SJSA1 (cell line): Measurements from ENCODE around the gene KRT83. TPM values are rescaled to one million over a fixed set of nuclear protein-coding genes. Genes with fewer than 3 reads are reported as not detected.
"Not testable (repeated sequence)": the region's sequence is repeated elsewhere in the genome, so short reads cannot be mapped to it uniquely, and the experiment has no call there.

Experiments
- DNase-seq, 2 experiments: peaks; one replicate each; pipeline ENCODE4 v3.0.0-alpha.2; 2015 to 2020; ENCODE audit warnings: low spot score in 2 of 2, low read depth in 1 of 2
- H3K27ac ChIP-seq: fragments of 250-450 bp; sonication (Bioruptor Pico); 2 replicates; pipeline ENCODE4 v1.5.1; 2020; ENCODE audit warnings: mild to moderate bottlenecking, moderate library complexity
- H3K27me3 ChIP-seq: fragments of 250-450 bp; sonication (Bioruptor Pico); replicated peaks from 2 replicates; pipeline ENCODE4 v1.5.1; 2020; ENCODE audit warnings: mild to moderate bottlenecking, moderate library complexity
- H3K36me3 ChIP-seq: fragments of 250-450 bp; sonication (Bioruptor Pico); 2 replicates; pipeline ENCODE4 v1.5.1; 2020; ENCODE audit warnings: mild to moderate bottlenecking
- H3K4me1 ChIP-seq: fragments of 250-450 bp; sonication (Bioruptor Pico); replicated peaks from 2 replicates; pipeline ENCODE4 v1.6.1; 2021; ENCODE audit warnings: mild to moderate bottlenecking
- H3K4me3 ChIP-seq: fragments of 250-450 bp; sonication (Bioruptor Pico); 2 replicates; pipeline ENCODE4 v1.5.1; 2020; ENCODE audit warnings: mild to moderate bottlenecking
- H3K9me3 ChIP-seq: fragments of 250-450 bp; sonication (Bioruptor Pico); replicated peaks from 2 replicates; pipeline ENCODE4 v1.5.1; 2020; ENCODE audit warnings: mild to moderate bottlenecking
- total RNA-seq: library from RNA; depleted of rRNA; stranded (reverse); fragments of >200 nt; shearing (Covaris generic); gene quantifications from 2 replicates; pipeline ENCODE4 v1.2.3, GENCODE V29; 2014

The KRT83 gene
- total RNA-seq, 1 experiment from 2014 or later, result not detected

- not testable (repeated sequence) for DNase-seq, H3K27me3 ChIP-seq, H3K9me3 ChIP-seq, H3K36me3 ChIP-seq, H3K27ac ChIP-seq, H3K4me3 ChIP-seq
- H3K4me1 ChIP-seq, result peaks cover 13% of the 10 kb centered on the region
These were observed 33.1 kb downstream of the KRT83 start for GRCh38 chr12:52287816-52288805.

DNA sequence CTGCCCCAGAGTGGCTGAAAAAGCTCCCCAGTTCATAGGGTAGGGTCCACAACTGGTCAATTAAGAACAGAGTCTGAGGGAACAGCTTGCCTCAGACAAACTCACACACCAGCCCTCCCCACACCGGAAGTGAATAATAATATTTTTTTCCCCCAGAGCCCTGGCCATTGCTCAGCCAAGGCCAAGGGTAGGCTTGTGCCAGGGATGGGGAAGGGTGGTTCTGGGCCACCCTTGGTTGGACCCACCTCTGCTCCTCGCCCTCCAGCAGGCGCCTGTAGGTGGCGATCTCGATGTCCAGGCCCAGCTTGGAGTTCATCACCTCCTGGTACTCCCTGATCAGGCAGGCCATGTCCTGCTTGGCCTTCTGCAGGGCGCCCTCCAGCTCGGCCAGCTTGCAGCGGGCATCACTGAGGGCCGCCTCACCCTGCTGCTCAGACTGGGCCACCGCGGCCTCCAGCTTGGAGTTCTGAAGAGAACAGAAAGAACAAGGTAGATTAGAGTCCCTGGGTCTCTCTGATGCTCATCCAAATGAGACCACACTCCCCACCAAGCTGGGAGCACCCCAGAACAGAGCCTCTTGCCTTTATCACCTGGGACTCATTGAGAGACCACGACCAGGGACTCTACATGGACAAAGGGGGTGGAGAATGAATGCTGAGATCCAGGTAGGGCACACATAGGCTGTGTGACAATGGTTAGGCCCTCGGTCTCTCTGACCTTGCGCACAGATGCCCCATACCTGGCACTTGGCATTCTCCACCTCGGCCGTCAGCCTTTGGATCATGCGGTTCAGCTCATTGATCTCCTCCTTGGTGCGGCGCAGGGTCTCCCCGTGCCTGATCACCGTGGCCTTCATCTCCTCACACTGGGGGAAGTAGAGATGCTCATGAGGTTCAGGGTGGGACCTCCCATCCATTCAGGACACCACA is 34.1 kb downstream of the KRT83 start:
- not testable (repeated sequence) for H3K27ac ChIP-seq, H3K4me3 ChIP-seq, H3K27me3 ChIP-seq, H3K36me3 ChIP-seq, DNase-seq, H3K9me3 ChIP-seq
- peaks cover 19% of the 10 kb centered on the region for H3K4me1 ChIP-seq

DNA sequence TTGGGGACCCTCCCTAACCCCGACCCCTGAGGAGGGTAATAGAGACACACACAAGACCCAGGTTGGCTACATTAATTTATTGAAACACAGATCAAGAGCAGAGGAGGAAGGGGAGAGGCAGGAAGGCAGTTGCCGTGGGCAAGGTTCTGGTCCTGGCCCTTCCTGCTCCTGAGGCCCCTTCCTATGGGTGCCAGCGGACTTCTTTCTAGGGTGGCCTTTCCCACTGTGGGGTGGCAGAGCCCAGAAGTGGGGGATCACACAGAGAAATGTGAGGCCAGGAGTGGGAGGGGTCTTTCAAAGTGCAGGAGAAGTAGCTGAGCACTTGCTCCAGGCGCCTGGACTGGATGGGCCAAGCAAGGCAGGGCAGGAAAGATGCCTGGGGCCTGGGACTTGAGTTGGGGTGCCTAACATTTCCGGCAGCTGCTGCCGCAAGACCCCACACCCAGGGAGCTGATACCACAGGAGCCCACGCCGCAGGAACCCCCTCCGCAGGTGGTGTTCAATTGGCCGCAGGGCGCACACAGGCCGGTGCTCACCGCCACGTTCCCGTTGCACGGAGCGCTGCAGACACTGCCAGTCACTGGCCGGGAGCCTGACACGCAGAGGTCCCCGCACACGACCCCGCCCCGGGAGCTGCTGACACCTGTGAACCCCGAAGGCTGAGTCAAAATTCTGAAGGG is 35.2 kb downstream of the KRT83 start:
- Histone ChIP-seq H3K27me3 (no peaks in the 10 kb centered on the region), H3K36me3 (no peaks in the 10 kb centered on the region), H3K27ac (no peak overlapping the region), H3K9me3 (no peaks in the 10 kb centered on the region), H3K4me1 (peaks cover 31% of the 10 kb centered on the region), H3K4me3 (no peak overlapping the region)
- DNase-seq, result no peak

DNA sequence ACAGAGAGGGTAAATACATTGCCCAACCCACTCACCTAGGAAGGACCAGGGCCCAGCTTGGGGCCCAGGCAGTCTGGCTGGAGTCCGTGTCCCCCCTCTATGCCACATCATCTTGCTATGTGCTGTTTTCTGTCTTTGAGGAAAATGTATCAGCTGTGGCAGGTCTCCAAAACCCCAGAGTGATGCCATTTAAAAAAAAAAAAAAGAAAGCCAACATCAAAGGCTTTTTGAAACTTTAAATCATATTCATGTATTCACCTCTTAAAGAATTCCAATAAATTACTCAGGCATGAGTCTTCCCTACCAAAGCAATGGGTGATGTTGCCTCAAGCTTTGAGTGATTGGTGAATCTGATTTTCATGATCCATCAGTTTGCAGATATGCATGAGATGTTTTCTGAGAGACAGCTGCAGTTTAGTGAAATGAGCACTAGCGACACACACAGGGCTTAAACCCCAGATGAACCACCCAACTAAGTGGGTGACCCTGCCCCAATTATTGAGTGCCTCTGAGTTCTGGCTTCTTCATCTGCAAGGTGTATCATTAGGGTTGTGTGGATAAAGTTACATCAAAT is 35.9 kb downstream of the KRT83 start:
- DNase-seq, result no peak
- H3K9me3 ChIP-seq, result no peaks in the 10 kb centered on the region
- no peak overlapping the region for H3K27ac ChIP-seq
- no peak overlapping the region for H3K4me3 ChIP-seq
- no peaks in the 10 kb centered on the region for H3K36me3 ChIP-seq
- H3K27me3 ChIP-seq, result no peaks in the 10 kb centered on the region
- peaks cover 38% of the 10 kb centered on the region for H3K4me1 ChIP-seq

DNA sequence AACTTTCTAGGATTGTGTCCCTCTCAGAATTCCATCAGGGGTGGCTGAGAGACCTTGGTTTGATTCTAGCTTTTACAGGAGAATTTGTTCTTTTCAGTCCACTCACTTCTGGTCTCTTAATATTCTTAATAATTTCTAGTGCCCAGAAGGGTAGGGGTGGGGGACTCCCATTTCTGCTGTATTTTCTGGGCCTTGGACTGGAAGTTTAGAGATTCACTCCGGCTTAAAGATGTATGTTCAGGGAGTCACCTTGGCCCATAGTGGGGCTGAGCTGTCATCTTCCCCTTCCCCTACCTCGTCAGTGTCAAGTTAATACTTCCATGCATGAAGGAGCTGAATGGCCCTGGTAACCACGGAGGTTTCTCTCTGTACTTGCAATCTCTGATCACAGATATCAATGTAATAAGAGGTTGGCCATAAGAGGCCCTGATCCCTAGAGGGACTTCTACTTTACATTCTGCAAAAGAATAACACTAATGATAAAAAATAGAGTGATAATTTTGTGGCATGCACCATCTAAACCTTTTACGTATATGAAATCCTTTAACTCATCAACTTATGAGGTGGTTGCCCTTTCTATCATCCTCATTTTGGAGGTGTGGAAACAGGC is 36.5 kb downstream of the KRT83 start:
- H3K4me1 ChIP-seq, result peaks cover 44% of the 10 kb centered on the region
- H3K27ac ChIP-seq, result no peak overlapping the region
- H3K4me3 ChIP-seq, result no peak overlapping the region
- no peak for DNase-seq
- H3K27me3 ChIP-seq, result no peaks in the 10 kb centered on the region
- no peaks in the 10 kb centered on the region for H3K36me3 ChIP-seq
- no peaks in the 10 kb centered on the region for H3K9me3 ChIP-seq

- no peaks in the 10 kb centered on the region for H3K36me3 ChIP-seq
- peak; percentile 97 for DNase-seq
- peaks cover 54% of the 10 kb centered on the region for H3K4me1 ChIP-seq
- no peak overlapping the region for H3K4me3 ChIP-seq
- no peaks in the 10 kb centered on the region for H3K9me3 ChIP-seq
- H3K27me3 ChIP-seq, result no peaks in the 10 kb centered on the region
- H3K27ac ChIP-seq, result peak overlapping the region; percentile 100
These were observed 40.2 kb downstream of the KRT83 start for GRCh38 chr12:52280796-52281560.

GRCh38 chr12:52280319-52280795 is 40.8 kb downstream of the KRT83 start:
- H3K4me1 ChIP-seq, result peaks cover 49% of the 10 kb centered on the region
- H3K27ac ChIP-seq, result peak overlapping the region; percentile 100
- peak; percentile 93 to 97 for DNase-seq
- no peaks in the 10 kb centered on the region for H3K27me3 ChIP-seq
- no peaks in the 10 kb centered on the region for H3K9me3 ChIP-seq
- H3K4me3 ChIP-seq, result no peak overlapping the region
- H3K36me3 ChIP-seq, result no peaks in the 10 kb centered on the region

DNA sequence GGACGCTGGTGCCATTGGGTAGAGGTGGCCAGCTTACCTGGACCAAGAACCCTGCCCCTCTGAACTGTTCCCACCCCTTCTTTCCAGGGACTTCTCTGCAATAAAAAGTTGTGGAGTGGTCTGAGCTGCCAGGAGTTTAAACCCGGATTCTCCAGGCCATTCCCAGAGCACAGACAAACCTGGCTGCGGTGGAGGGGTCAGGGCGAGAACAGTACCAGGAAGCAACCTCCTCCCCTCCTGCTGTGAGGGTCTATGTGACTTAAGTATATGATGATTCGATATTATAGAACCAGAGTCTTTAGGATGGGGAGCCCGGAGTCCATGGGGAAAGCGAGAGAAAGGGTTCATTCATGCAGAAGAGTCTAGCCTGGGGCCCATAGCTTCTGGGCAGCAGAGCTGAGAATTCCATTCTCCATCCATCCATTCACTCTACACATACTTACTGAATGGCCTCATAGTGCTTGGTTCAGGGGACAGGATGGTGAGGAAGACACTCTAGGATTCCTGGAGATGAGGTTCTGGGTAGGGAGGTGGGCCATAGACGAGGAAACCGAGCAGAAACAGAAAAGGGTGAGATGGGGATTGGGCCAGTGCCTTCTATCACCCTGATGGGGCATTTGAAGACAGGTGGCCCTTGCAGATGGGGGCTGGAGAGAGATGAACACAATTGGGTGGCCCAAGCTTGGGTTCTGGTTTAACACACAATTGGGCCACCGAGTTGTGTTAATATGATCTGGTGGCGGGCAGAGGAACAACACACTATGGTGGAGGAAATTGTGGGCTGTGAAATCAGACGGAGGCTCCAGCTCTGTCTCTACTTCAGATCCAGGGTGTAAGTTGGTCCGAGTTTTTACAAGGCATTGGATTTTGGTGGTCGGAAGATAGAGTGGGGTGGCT is 41.5 kb downstream of the KRT83 start:
- Histone ChIP-seq H3K9me3 (no peaks in the 10 kb centered on the region), H3K27ac (peak overlapping the region; percentile 100), H3K27me3 (no peaks in the 10 kb centered on the region), H3K4me1 (peaks cover 46% of the 10 kb centered on the region), H3K4me3 (no peak overlapping the region), H3K36me3 (no peaks in the 10 kb centered on the region)
- DNase-seq, result no peak

GRCh38 chr12:52278575-52279421 is 42.4 kb downstream of the KRT83 start:
- peak; percentile 78 to 86 for DNase-seq
- no peaks in the 10 kb centered on the region for H3K27me3 ChIP-seq
- H3K4me3 ChIP-seq, result no peak overlapping the region
- H3K9me3 ChIP-seq, result no peaks in the 10 kb centered on the region
- peaks cover 47% of the 10 kb centered on the region for H3K4me1 ChIP-seq
- H3K27ac ChIP-seq, result peak overlapping the region; percentile 100
- H3K36me3 ChIP-seq, result no peaks in the 10 kb centered on the region

GRCh38 chr12:52277486-52278245 is 43.5 kb downstream of the KRT83 start:
- H3K27ac ChIP-seq, result no peak overlapping the region
- H3K4me3 ChIP-seq, result no peak overlapping the region
- peaks cover 46% of the 10 kb centered on the region for H3K4me1 ChIP-seq
- no peaks in the 10 kb centered on the region for H3K36me3 ChIP-seq
- no peaks in the 10 kb centered on the region for H3K27me3 ChIP-seq
- no peaks in the 10 kb centered on the region for H3K9me3 ChIP-seq
- DNase-seq, result no peak
